ENCODE data around the gene CAMK4. TPM values are rescaled to one million over a fixed set of nuclear protein-coding genes. Genes with fewer than 3 reads are reported as not detected.

CAMK4 gene
- total and polyA plus RNA-seq, 5 donors from 2014 or later: 85.3 to 167 (median 106) TPM

- Histone ChIP-seq H3K9me3 (ENCODE audit: control insufficient read depth in 2 of 2, low read length in 2 of 2) (no peaks in the 10 kb centered on the region), H3K4me3 (ENCODE audit: low read depth, low read length) (no peak overlapping the region), H3K27me3 (ENCODE audit: control insufficient read depth, insufficient read depth, low read length) (no peaks in the 10 kb centered on the region), H3K36me3 (ENCODE audit: control insufficient read depth, insufficient read depth, low read length) (no peaks in the 10 kb centered on the region), H3K4me1 (ENCODE audit: control insufficient read depth, insufficient read depth, low read length, poor library complexity, severe bottlenecking) (peaks cover 31% of the 10 kb centered on the region), H3K27ac (ENCODE audit: insufficient read depth, low read length, poor library complexity, severe bottlenecking) (no peak overlapping the region)
- DNase-seq (peak in 1 of 3 donors; percentile 61), ATAC-seq (ENCODE audit: low read depth in 2 of 2) (no peak)
- H3K4me3 Mint-ChIP-seq: peak overlapping the region in 1 of 4 donors; percentile 36
- no peaks in the 10 kb centered on the region for H3K9me3 Mint-ChIP-seq
- peaks cover 21 to 40% (median 33%) of the 10 kb centered on the region in 4 donors for H3K4me1 Mint-ChIP-seq
- no peak overlapping the region for H3K27ac Mint-ChIP-seq
- no peaks in the 10 kb centered on the region for H3K27me3 Mint-ChIP-seq
- no peaks in the 10 kb centered on the region for H3K36me3 Mint-ChIP-seq
Observed at GRCh38 chr5:111509119-111509518, 284.9 kb downstream of the CAMK4 start.

- Mint-ChIP-seq H3K9me3 (no peaks in the 10 kb centered on the region), H3K4me3 (peak overlapping the region; percentile 97 to 100 (median 98)), H3K27ac (peak overlapping the region; percentile 20 to 96 (median 87)), H3K4me1 (peaks cover 16 to 40% (median 31%) of the 10 kb centered on the region in 4 donors), H3K36me3 (no peaks in the 10 kb centered on the region), H3K27me3 (peaks cover 4% of the 10 kb centered on the region)
- H3K4me3 ChIP-seq (ENCODE audit: low read depth, low read length): peak overlapping the region; percentile 87
- H3K27ac ChIP-seq (ENCODE audit: insufficient read depth, low read length, poor library complexity, severe bottlenecking): no peak overlapping the region
- no peaks in the 10 kb centered on the region for H3K36me3 ChIP-seq (ENCODE audit: control insufficient read depth, insufficient read depth, low read length)
- H3K27me3 ChIP-seq (ENCODE audit: control insufficient read depth, insufficient read depth, low read length): no peaks in the 10 kb centered on the region
- DNase-seq (no peak), ATAC-seq (ENCODE audit: low read depth in 2 of 2) (no peak)
- H3K9me3 ChIP-seq (ENCODE audit: control insufficient read depth in 2 of 2, low read length in 2 of 2): no peaks in the 10 kb centered on the region
- peaks cover 31% of the 10 kb centered on the region for H3K4me1 ChIP-seq (ENCODE audit: control insufficient read depth, insufficient read depth, low read length, poor library complexity, severe bottlenecking)
Observed at GRCh38 chr5:111511174-111511830, 287.1 kb downstream of the CAMK4 start.

- H3K36me3 ChIP-seq (ENCODE audit: control insufficient read depth, insufficient read depth, low read length): no peaks in the 10 kb centered on the region
- H3K4me3 Mint-ChIP-seq: peak overlapping the region; percentile 97 to 100 (median 98)
- peaks cover 16 to 40% (median 31%) of the 10 kb centered on the region in 4 donors for H3K4me1 Mint-ChIP-seq
- no peaks in the 10 kb centered on the region for H3K36me3 Mint-ChIP-seq
- no peaks in the 10 kb centered on the region for H3K9me3 Mint-ChIP-seq
- H3K27ac ChIP-seq (ENCODE audit: insufficient read depth, low read length, poor library complexity, severe bottlenecking): peak overlapping the region; percentile 69
- no peak for ATAC-seq (ENCODE audit: low read depth in 2 of 2)
- peaks cover 31% of the 10 kb centered on the region for H3K4me1 ChIP-seq (ENCODE audit: control insufficient read depth, insufficient read depth, low read length, poor library complexity, severe bottlenecking)
- H3K9me3 ChIP-seq (ENCODE audit: control insufficient read depth in 2 of 2, low read length in 2 of 2): no peaks in the 10 kb centered on the region
- peaks cover 4% of the 10 kb centered on the region for H3K27me3 Mint-ChIP-seq
- no peaks in the 10 kb centered on the region for H3K27me3 ChIP-seq (ENCODE audit: control insufficient read depth, insufficient read depth, low read length)
- peak overlapping the region; percentile 87 to 96 (median 95) for H3K27ac Mint-ChIP-seq
- DNase-seq: no peak
- peak overlapping the region; percentile 87 for H3K4me3 ChIP-seq (ENCODE audit: low read depth, low read length)
Observed at GRCh38 chr5:111511831-111512374, 287.7 kb downstream of the CAMK4 start.

GRCh38 chr5:111512375-111513130 lies 288.4 kb downstream of the CAMK4 start, which contains the start of gene STARD4:
Gene STARD4 (minus strand): TSS chr5:111512535. CDS start chr5:111507433, 5,102 bp downstream.
- Histone ChIP-seq H3K4me1 (ENCODE audit: control insufficient read depth, insufficient read depth, low read length, poor library complexity, severe bottlenecking) (peaks cover 31% of the 10 kb centered on the region), H3K4me3 (ENCODE audit: low read depth, low read length) (peak within 1 kb of the TSS; percentile 96), H3K27ac (ENCODE audit: insufficient read depth, low read length, poor library complexity, severe bottlenecking) (peak within 1 kb of the TSS; percentile 69), H3K27me3 (ENCODE audit: control insufficient read depth, insufficient read depth, low read length) (no peaks in the 10 kb centered on the region), H3K36me3 (ENCODE audit: control insufficient read depth, insufficient read depth, low read length) (no peaks in the 10 kb centered on the region), H3K9me3 (ENCODE audit: control insufficient read depth in 2 of 2, low read length in 2 of 2) (no peaks in the 10 kb centered on the region)
- Mint-ChIP-seq H3K36me3 (no peaks in the 10 kb centered on the region), H3K27me3 (peaks cover 4% of the 10 kb centered on the region), H3K4me1 (peaks cover 16 to 37% (median 28%) of the 10 kb centered on the region in 4 donors), H3K9me3 (no peaks in the 10 kb centered on the region), H3K27ac (peak within 1 kb of the TSS; percentile 87 to 96 (median 95)), H3K4me3 (peak within 1 kb of the TSS; percentile 97 to 100 (median 98))
- peak; percentile 94 to 95 for ATAC-seq (ENCODE audit: low read depth in 2 of 2)
- DNase-seq: peak; percentile 84 to 97 (median 88)

- Histone ChIP-seq H3K27ac (ENCODE audit: insufficient read depth, low read length, poor library complexity, severe bottlenecking) (no peak overlapping the region), H3K4me3 (ENCODE audit: low read depth, low read length) (peak overlapping the region; percentile 96), H3K9me3 (ENCODE audit: control insufficient read depth in 2 of 2, low read length in 2 of 2) (no peaks in the 10 kb centered on the region), H3K27me3 (ENCODE audit: control insufficient read depth, insufficient read depth, low read length) (no peaks in the 10 kb centered on the region), H3K36me3 (ENCODE audit: control insufficient read depth, insufficient read depth, low read length) (no peaks in the 10 kb centered on the region), H3K4me1 (ENCODE audit: control insufficient read depth, insufficient read depth, low read length, poor library complexity, severe bottlenecking) (peaks cover 31% of the 10 kb centered on the region)
- DNase-seq (no peak), ATAC-seq (ENCODE audit: low read depth in 2 of 2) (no peak)
- Mint-ChIP-seq H3K36me3 (no peaks in the 10 kb centered on the region), H3K27ac (peak overlapping the region; percentile 87 to 96 (median 95)), H3K4me1 (peaks cover 16 to 37% (median 27%) of the 10 kb centered on the region in 4 donors), H3K27me3 (peaks cover 4% of the 10 kb centered on the region), H3K9me3 (no peaks in the 10 kb centered on the region), H3K4me3 (peak overlapping the region; percentile 97 to 100 (median 98))
Observed at GRCh38 chr5:111513131-111513520, 288.9 kb downstream of the CAMK4 start.

- Histone ChIP-seq H3K27me3 (ENCODE audit: control insufficient read depth, insufficient read depth, low read length) (no peaks in the 10 kb centered on the region), H3K4me3 (ENCODE audit: low read depth, low read length) (no peak overlapping the region), H3K36me3 (ENCODE audit: control insufficient read depth, insufficient read depth, low read length) (no peaks in the 10 kb centered on the region), H3K27ac (ENCODE audit: insufficient read depth, low read length, poor library complexity, severe bottlenecking) (no peak overlapping the region), H3K9me3 (ENCODE audit: control insufficient read depth in 2 of 2, low read length in 2 of 2) (no peaks in the 10 kb centered on the region), H3K4me1 (ENCODE audit: control insufficient read depth, insufficient read depth, low read length, poor library complexity, severe bottlenecking) (peaks cover 31% of the 10 kb centered on the region)
- DNase-seq (no peak), ATAC-seq (ENCODE audit: low read depth in 2 of 2) (no peak)
- H3K4me1 Mint-ChIP-seq: peaks cover 13 to 34% (median 22%) of the 10 kb centered on the region in 4 donors
- H3K27ac Mint-ChIP-seq: no peak overlapping the region
- no peaks in the 10 kb centered on the region for H3K36me3 Mint-ChIP-seq
- H3K9me3 Mint-ChIP-seq: no peaks in the 10 kb centered on the region
- peak overlapping the region; percentile 33 to 72 (median 58) for H3K4me3 Mint-ChIP-seq
- peaks cover 4% of the 10 kb centered on the region for H3K27me3 Mint-ChIP-seq
Observed at GRCh38 chr5:111514087-111514486, 289.9 kb downstream of the CAMK4 start.

GRCh38 chr5:111517853-111518501 lies 293.8 kb downstream of the CAMK4 start:
- no peak overlapping the region for H3K4me3 ChIP-seq (ENCODE audit: low read depth, low read length)
- no peak overlapping the region for H3K27ac ChIP-seq (ENCODE audit: insufficient read depth, low read length, poor library complexity, severe bottlenecking)
- H3K27me3 Mint-ChIP-seq: peaks cover 8% of the 10 kb centered on the region
- ATAC-seq (ENCODE audit: low read depth in 2 of 2) (no peak), DNase-seq (no peak)
- no peak overlapping the region for H3K27ac Mint-ChIP-seq
- H3K27me3 ChIP-seq (ENCODE audit: control insufficient read depth, insufficient read depth, low read length): no peaks in the 10 kb centered on the region
- peaks cover 0 to 3% (median 1%) of the 10 kb centered on the region in 4 donors for H3K4me1 Mint-ChIP-seq
- no peak overlapping the region for H3K4me3 Mint-ChIP-seq
- H3K9me3 ChIP-seq (ENCODE audit: control insufficient read depth in 2 of 2, low read length in 2 of 2): no peaks in the 10 kb centered on the region
- H3K9me3 Mint-ChIP-seq: no peaks in the 10 kb centered on the region
- no peaks in the 10 kb centered on the region for H3K36me3 ChIP-seq (ENCODE audit: control insufficient read depth, insufficient read depth, low read length)
- H3K36me3 Mint-ChIP-seq: no peaks in the 10 kb centered on the region
- peaks cover 3% of the 10 kb centered on the region for H3K4me1 ChIP-seq (ENCODE audit: control insufficient read depth, insufficient read depth, low read length, poor library complexity, severe bottlenecking)
